Neural cell (in vitro differentiated cells): ENCODE results near the gene GSK3A. TPM values are rescaled to one million over a fixed set of nuclear protein-coding genes. Genes with fewer than 3 reads are reported as not detected.

Experiments
- H2AFZ ChIP-seq: fragments of 200-600, 300-800 bp; sonication (generic), shearing (Covaris generic); 2 replicates; pipeline ENCODE4 v1.6.0; 2014; ENCODE audit warnings: low read depth, mild to moderate bottlenecking, antibody characterized with exemption, low read length, moderate library complexity
- H3F3A ChIP-seq: fragments of 200-600 bp; shearing (Covaris generic); 2 replicates; pipeline ENCODE4 v1.6.1; 2016; ENCODE audit warnings: mild to moderate bottlenecking, moderate library complexity, mixed read lengths, antibody characterized with exemption, low read length; ENCODE audit not compliant: insufficient read depth, poor library complexity, severe bottlenecking
- H3K27ac ChIP-seq: fragments of 200-600, 300-800 bp; sonication (generic), shearing (Covaris generic); 2 replicates; pipeline ENCODE4 v1.5.1; 2014; ENCODE audit warnings: mild to moderate bottlenecking, low read length, moderate library complexity
- H3K27me3 ChIP-seq: fragments of 300-800, 200-600 bp; sonication (generic), shearing (Covaris generic); 2 replicates; pipeline ENCODE4 v1.6.0; 2014; ENCODE audit warnings: mild to moderate bottlenecking, low read depth, low read length, moderate library complexity; ENCODE audit not compliant: insufficient read depth
- H3K36me3 ChIP-seq: fragments of 300-800, 200-600 bp; sonication (generic), shearing (Covaris generic); 2 replicates; pipeline ENCODE4 v1.5.1; 2014; ENCODE audit warnings: mild to moderate bottlenecking, antibody characterized with exemption, low read length, moderate library complexity; ENCODE audit not compliant: insufficient read depth
- H3K4me2 ChIP-seq: fragments of 300-800, 200-600 bp; sonication (generic), shearing (Covaris generic); 2 replicates; pipeline ENCODE4 v1.6.0; 2014; ENCODE audit warnings: mild to moderate bottlenecking, low read length
- H3K4me3 ChIP-seq: fragments of 300-800, 200-600 bp; sonication (generic), shearing (Covaris generic); 2 replicates; pipeline ENCODE4 v1.5.1; 2014; ENCODE audit warnings: mild to moderate bottlenecking, low read length, moderate library complexity
- H3K79me2 ChIP-seq: fragments of 200-600 bp; shearing (Covaris generic); replicated peaks from 2 replicates; pipeline ENCODE4 v1.6.0; 2014; ENCODE audit warnings: mild to moderate bottlenecking, low read length, moderate library complexity; ENCODE audit not compliant: insufficient read depth
- H3K9ac ChIP-seq: fragments of 300-800, 200-600 bp; sonication (generic), shearing (Covaris generic); 2 replicates; pipeline ENCODE4 v1.6.1; 2016; ENCODE audit warnings: mild to moderate bottlenecking, low read length, mixed read lengths
- H3K9me2 ChIP-seq: fragments of 200-600 bp; shearing (Covaris generic); 2 replicates; pipeline ENCODE4 v1.6.1; 2016; ENCODE audit warnings: mild to moderate bottlenecking, low read length, mixed read lengths; ENCODE audit not compliant: insufficient read depth
- H3K9me3 ChIP-seq: fragments of 200-600, 300-800 bp; sonication (generic), shearing (Covaris generic); 2 replicates; pipeline ENCODE4 v1.6.1; 2016; ENCODE audit warnings: mild to moderate bottlenecking, mixed run types, low read length, moderate library complexity, mixed read lengths
- H4K20me1 ChIP-seq: fragments of 200-600 bp; shearing (Covaris generic); 2 replicates; pipeline ENCODE4 v1.6.1; 2016; ENCODE audit warnings: mild to moderate bottlenecking, mixed run types; ENCODE audit not compliant: insufficient read depth
- CTCF ChIP-seq: fragments of 450-650 bp; IDR thresholded peaks from 2 replicates; pipeline ENCODE4 v1.5.1; 2014; ENCODE audit warnings: antibody characterized with exemption, mild to moderate bottlenecking, moderate library complexity; ENCODE audit not compliant: poor library complexity, severe bottlenecking
- EP300 ChIP-seq: fragments of 450-650 bp; conservative IDR thresholded peaks from 2 replicates; pipeline ENCODE4 v1.6.1; 2014; ENCODE audit warnings: antibody characterized with exemption, mild to moderate bottlenecking, moderate library complexity; ENCODE audit not compliant: poor library complexity, severe bottlenecking
- EZH2 ChIP-seq: fragments of 200-600, 300-800 bp; shearing (Covaris generic), sonication (generic); IDR thresholded peaks from 2 replicates; pipeline ENCODE4 v1.6.1; 2014; ENCODE audit warnings: antibody characterized with exemption, low read length, borderline replicate concordance, mild to moderate bottlenecking; ENCODE audit not compliant: insufficient read depth, poor library complexity, severe bottlenecking
- MXI1 ChIP-seq: fragments of 450-650 bp; conservative IDR thresholded peaks from 2 replicates; pipeline ENCODE4 v1.6.1; 2014; ENCODE audit warnings: antibody characterized with exemption, mild to moderate bottlenecking; ENCODE audit not compliant: poor library complexity, severe bottlenecking
- POLR2AphosphoS5 ChIP-seq: IDR thresholded peaks from 2 replicates; pipeline ENCODE4 v1.6.1; 2012
- RAD21 ChIP-seq: fragments of 450-650 bp; conservative IDR thresholded peaks from 2 replicates; pipeline ENCODE4 v1.6.1; 2014; ENCODE audit warnings: antibody characterized with exemption, mild to moderate bottlenecking, moderate library complexity
- SMC3 ChIP-seq: fragments of 450-650 bp; conservative IDR thresholded peaks from 2 replicates; pipeline ENCODE4 v1.6.1; 2014; ENCODE audit warnings: antibody characterized with exemption, mild to moderate bottlenecking, moderate library complexity; ENCODE audit not compliant: poor library complexity
- TAF1 ChIP-seq: IDR thresholded peaks from 2 replicates; pipeline ENCODE4 v1.6.1; 2012; ENCODE audit warnings: low read depth
- polyA plus RNA-seq: library from polyadenylated mRNA; depleted of rRNA; stranded (reverse); fragments of >200 nt; gene quantifications from 2 replicates; pipeline ENCODE4 v1.2.3, GENCODE V29; 2014
- TF ChIP-seq, protein P1 (sequence below): IDR thresholded peaks from 2 replicates; pipeline ENCODE4 v1.6.1; 2012; ENCODE audit warnings: borderline replicate concordance

The GSK3A gene
- polyA plus RNA-seq, 1 donor from 2014 or later: 25.2 TPM

DNA sequence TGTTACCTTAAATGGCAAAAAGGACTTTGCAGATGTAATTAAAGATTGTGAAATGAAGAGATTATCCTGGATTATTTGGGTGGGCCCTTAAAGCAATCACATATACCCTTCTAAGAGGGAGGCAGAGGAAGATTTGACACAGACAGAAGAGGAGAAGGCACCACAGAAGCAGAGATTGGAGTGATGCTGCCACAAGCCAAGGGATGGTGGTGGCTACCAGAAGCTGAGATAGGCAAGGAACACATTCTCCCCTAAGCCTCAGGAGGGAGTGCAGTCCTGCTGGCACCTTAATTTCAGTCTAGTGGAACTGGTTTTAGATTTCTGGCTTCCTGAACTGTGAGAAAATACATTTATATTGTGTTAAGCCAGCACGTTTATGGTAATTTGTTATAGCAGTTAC, 49.1 kb downstream of the GSK3A start:
- TF ChIP-seq MXI1: no peak
- no peak for TF ChIP-seq POLR2AphosphoS5
- no peak for TF ChIP-seq RAD21
- no peak for TF ChIP-seq EZH2
- TF ChIP-seq SMC3: no peak
- TF ChIP-seq, protein P1, sequence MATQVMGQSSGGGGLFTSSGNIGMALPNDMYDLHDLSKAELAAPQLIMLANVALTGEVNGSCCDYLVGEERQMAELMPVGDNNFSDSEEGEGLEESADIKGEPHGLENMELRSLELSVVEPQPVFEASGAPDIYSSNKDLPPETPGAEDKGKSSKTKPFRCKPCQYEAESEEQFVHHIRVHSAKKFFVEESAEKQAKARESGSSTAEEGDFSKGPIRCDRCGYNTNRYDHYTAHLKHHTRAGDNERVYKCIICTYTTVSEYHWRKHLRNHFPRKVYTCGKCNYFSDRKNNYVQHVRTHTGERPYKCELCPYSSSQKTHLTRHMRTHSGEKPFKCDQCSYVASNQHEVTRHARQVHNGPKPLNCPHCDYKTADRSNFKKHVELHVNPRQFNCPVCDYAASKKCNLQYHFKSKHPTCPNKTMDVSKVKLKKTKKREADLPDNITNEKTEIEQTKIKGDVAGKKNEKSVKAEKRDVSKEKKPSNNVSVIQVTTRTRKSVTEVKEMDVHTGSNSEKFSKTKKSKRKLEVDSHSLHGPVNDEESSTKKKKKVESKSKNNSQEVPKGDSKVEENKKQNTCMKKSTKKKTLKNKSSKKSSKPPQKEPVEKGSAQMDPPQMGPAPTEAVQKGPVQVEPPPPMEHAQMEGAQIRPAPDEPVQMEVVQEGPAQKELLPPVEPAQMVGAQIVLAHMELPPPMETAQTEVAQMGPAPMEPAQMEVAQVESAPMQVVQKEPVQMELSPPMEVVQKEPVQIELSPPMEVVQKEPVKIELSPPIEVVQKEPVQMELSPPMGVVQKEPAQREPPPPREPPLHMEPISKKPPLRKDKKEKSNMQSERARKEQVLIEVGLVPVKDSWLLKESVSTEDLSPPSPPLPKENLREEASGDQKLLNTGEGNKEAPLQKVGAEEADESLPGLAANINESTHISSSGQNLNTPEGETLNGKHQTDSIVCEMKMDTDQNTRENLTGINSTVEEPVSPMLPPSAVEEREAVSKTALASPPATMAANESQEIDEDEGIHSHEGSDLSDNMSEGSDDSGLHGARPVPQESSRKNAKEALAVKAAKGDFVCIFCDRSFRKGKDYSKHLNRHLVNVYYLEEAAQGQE: no peak
- no peak for TF ChIP-seq TAF1
- no peak for TF ChIP-seq CTCF
- TF ChIP-seq EP300: no peak
- Histone ChIP-seq H3K27ac (no peak overlapping the region), H2AFZ (no peak overlapping the region), H3K4me2 (no peak overlapping the region), H3K79me2 (no peaks in the 10 kb centered on the region), H3K9me2 (no peaks in the 10 kb centered on the region), H3K36me3 (no peaks in the 10 kb centered on the region), H3K27me3 (no peaks in the 10 kb centered on the region), H3K9ac (no peak overlapping the region), H4K20me1 (no peaks in the 10 kb centered on the region), H3K9me3 (no peaks in the 10 kb centered on the region), H3K4me3 (no peak overlapping the region), H3F3A (no peaks in the 10 kb centered on the region)

DNA sequence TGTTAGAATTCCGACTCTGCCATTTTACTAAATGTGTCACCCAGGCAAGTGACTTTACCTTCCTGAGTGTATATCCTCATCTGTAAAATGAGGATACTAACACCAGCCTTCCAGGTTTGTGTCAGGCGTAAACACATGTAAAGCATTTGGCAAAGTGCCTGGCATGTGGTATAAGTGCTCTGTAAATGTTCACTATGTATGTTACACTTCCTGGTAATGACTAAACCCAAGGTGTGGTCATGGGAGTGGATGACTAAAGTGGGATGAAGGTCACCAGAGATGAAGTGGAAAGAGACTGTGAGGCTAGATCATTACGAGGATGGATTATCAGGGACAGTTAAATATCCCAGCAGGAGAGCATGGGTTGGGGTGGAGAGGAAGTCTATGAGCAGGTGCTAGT, 50.5 kb downstream of the GSK3A start:
- Histone ChIP-seq H2AFZ (no peak overlapping the region), H3K4me2 (no peak overlapping the region), H3K9me2 (no peaks in the 10 kb centered on the region), H3K4me3 (no peak overlapping the region), H3K9ac (no peak overlapping the region), H3K79me2 (no peaks in the 10 kb centered on the region), H3K9me3 (no peaks in the 10 kb centered on the region), H3K27ac (no peak overlapping the region), H3F3A (no peaks in the 10 kb centered on the region), H3K27me3 (no peaks in the 10 kb centered on the region), H3K36me3 (no peaks in the 10 kb centered on the region), H4K20me1 (no peaks in the 10 kb centered on the region)
- TF ChIP-seq TAF1 (no peak), EP300 (no peak), SMC3 (no peak), CTCF (no peak), MXI1 (no peak), POLR2AphosphoS5 (no peak), RAD21 (no peak), EZH2 (no peak)
- TF ChIP-seq, protein P1: no peak
